ENCODE data around the gene SYT1.
"Not testable (repeated sequence)": the region's sequence is repeated elsewhere in the genome, so short reads cannot be mapped to it uniquely, and the experiment has no call there.

Gene SYT1

DNA sequence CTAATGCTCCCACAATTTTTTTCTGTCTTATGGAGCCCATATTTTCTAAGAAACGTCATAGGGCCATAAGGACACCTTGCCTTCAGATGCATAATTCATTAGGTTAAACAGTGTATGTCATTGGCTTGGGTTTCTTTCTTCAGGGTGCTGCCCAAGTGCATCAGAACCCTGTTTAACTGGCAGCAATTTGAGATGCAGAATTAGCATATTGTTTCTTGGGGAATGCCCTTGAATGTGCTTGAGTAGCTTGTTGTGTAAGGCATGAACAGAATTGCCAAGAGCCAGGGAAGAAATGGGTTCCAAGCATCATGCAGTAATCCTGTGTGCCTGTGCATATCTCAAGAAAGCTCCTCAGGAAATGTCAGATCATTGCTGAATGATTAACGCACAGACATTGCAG lies 277.2 kb downstream of the SYT1 start:
- no peak for DNase-seq (ENCODE audit: low read depth)

DNA sequence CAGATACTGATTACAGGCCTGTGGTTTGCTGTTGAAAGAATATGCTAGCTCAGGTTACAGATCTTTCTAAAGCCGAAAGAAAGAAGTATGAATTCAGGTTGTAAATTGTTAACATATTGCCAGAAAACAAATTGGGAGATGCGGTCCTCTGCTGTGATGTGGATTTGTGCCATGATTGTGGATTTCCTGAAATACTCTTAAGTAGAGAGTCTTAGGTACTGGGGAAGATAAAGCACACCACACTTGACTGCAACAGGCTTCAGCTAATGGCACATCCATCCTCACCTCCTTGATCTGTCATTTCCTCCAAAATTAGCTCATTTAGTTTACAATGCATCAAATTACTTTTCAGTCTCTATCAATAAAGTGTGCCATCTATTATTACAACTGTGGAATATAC lies 279.2 kb downstream of the SYT1 start:
- DNase-seq (ENCODE audit: low read depth), result no peak

DNA sequence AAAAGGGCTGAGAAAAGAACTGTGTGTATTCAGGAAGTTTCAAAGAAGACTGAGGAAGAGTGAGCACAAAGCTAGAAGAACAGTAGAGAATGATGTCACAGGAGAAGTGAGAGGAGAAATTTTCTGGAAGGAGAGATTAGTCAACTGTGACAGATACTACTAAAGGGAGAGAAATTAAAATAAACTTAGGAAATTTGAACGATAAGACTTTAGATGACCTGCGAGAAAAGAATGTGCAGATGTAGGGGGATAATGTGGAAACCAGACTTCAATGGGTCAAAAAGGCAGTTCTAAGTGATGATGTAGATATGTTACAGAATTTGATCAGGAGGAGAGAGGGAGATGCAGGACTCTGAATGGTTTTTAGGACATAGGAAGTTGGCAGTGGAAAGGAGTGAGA lies 287.4 kb downstream of the SYT1 start:
- DNase-seq (ENCODE audit: low read depth), result no peak

DNA sequence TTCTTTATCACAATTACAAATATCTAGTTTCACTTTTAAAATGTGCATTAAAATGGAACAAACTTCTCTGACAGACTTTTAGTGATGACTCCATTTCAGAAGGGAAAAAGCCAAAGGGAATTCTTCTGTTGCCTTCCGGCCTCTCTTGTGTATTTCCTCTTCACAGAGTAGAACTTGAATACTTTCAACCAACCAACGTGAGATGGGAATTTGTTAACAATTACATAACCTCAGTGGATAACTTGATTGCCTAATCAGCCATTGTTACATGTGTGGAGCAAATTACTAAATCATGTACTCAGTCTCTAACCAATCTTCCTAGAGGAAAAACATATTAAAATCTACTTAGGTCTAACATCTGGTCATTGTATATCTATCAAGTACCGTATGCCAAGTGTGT lies 291.1 kb downstream of the SYT1 start:
- DNase-seq (ENCODE audit: low read depth), result no peak

DNA sequence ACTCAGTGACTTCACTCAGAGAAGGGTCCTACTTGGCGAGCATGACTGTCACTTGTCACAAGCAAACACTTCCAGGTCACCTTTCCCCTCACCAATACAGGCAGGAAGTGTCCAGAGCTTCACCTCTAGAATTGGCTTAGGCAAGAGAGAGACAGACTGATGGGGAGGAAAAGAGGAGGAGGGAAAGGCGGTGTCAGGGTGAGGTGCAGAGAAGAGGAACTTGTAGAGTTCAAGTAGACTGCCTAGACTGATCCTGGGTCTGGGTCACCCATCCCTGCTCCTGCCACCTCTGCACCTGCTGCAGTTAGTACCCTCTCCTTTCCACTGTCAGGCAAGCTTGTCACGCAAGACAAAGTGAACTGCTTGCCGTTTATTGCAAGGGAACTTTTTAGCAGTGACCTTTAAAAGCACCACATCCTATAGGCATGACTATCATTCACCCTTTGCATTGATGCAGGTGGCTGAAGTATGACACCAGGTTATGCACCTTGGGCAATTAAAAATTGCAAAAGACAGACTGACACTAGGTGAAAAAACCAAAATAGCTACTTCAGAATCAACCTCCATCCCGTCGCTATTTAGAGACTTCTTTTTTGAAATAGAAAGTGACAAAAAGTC lies 292.4 kb downstream of the SYT1 start:
- DNase-seq (ENCODE audit: low read depth), result no peak

DNA sequence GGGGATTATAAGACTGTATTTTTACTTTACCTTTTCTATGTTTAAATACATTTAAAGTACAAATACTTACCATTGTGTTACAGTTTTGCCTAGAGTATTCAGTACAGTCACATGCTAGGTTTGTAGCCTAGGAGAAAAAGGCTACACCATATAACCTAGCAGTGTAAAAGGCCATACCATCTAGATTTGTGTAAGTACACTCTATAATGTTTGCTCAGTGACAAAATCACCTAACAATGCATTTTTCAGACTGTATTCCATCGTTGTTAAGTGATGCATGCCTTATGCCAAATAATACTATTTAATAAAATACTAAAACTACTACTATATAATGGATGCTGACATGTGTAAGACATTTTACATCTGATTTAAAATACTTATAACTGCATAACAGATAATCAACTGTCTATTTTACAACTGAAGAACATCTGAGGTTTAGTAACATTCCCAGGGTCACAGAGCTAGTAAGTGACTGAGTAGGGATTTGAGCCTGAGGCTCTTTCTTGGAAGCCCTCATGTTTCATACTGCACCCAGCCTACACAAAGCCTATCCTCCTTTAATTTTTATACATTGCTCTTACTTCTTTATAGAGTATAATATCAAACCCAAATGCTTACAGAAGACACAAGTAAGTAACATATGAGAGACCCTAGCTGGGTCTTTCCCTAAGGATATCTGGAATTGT lies 296.8 kb downstream of the SYT1 start:
- no peak for DNase-seq (ENCODE audit: low read depth)

DNA sequence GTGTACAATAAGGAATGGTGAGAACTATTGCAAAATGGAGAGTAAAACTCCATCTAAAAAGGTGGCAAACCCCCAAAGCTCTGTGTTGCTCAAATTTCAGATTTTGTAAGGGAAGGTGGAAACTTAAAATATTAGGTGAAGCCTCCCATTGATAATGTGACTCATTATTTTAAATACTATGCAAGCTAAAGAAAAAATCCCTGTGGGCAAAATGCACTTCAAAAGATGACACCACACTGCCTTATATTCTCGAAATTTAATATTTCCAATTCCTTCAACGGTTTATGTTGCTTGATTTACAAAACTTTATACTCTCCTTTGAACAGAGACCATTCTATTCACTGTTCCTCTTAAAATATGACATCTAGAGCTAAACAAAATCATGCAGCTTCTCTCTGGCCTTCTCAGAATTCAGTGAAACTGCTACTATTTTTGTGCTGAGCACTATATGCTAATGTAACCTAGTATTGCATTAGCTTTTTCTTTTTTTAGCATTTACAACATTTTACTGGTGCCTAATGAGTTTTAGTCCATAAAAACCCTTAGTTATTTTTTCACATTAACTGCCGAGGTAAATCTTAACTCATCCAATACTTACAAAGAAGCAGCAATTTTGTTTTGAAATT lies 297.7 kb downstream of the SYT1 start:
- no peak for DNase-seq (ENCODE audit: low read depth)

DNA sequence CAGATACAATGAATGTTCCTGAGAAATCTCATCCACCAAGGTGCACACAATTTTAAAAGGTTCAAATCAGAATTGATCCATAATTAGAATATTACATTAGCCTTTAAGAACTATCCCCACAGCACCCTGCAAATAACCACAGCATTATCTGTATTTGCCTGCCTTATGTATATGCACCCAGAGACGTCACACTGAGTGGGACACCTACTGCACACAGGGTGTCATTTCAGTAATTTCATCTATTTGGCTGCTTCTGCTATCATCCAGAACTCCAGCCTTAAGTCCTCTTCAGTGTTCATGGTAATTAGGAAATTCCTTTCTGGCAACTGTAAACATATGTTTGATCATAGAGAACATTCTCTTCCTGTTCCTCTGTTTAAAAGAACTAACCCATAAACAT lies 298.4 kb downstream of the SYT1 start:
- DNase-seq (ENCODE audit: low read depth), result no peak

DNA sequence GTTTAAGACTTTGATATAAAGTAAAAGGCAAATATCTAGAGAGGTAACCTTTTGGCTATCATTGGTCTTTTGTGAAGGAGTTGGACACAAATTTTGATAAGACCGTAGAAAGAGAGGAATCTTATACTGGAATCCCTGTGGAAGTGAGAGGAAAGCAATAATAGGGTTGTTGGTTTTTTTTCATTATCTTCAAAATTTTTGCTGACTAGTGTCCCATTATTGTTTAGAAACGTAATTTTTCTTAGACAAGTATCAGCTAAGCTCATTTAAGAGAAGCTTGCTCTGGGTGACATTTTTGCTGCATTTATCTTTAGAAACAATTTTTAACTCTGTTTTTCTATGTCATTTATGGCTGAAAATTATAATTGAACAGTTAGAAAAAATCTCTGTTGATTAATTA lies 300.3 kb downstream of the SYT1 start:
- no peak for DNase-seq (ENCODE audit: low read depth)

DNA sequence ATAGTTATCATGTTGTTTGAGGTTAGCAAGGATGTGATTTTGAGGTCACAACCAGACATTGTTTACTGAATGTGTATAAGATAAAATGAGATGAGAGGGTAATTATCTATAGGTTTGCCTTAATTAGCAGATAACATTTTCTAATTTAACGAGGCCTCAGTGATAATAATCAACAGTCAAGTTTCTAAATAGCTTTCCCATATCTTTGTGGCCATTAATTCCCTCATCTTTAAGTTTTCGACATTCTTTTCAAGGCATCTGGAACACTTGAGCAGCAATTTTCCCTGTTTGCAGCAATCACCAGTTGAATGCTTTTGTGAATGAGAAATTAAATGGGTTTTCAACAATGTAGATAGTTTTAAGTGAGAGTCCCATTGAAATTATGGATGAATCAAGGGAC lies 304.1 kb downstream of the SYT1 start:
- DNase-seq (ENCODE audit: low read depth), result no peak

DNA sequence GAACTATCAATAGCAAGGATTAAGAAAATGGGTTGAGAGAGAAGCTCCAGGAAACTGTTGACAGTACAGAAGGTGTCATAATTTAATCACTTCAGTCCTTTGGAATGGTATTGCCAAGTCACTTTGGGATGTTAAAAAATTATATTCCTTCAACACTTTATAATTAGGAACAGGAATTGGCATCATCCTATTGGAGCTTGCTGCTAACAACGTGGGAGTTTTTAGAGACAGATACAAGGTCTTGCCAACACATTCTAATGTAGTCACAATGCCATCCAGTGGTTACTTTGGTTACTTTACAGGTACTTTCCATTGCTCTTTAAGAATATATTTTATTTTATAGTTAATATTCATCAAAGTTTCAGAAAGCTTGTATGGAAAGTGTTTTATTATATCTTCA lies 310.1 kb downstream of the SYT1 start:
- DNase-seq (ENCODE audit: low read depth), result no peak

DNA sequence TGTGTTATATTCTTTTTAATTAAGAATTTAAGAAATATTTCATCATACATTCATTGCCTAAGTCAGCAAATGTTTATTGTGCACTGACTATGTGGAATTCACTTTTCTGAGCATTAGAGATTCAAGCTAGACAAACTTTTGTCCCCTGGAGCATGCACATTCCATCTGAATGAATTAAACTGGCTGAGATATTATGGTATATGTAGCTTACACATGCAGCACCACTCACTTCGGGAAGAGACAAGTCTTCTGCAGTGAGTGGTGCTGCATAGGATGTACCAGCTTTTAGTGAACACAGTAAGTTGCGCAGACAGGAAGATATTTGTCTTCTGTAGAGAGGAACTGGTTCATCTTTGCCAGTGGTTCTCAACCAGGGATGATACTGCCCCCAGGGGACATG lies 318.4 kb downstream of the SYT1 start:
- no peak for DNase-seq (ENCODE audit: low read depth)

DNA sequence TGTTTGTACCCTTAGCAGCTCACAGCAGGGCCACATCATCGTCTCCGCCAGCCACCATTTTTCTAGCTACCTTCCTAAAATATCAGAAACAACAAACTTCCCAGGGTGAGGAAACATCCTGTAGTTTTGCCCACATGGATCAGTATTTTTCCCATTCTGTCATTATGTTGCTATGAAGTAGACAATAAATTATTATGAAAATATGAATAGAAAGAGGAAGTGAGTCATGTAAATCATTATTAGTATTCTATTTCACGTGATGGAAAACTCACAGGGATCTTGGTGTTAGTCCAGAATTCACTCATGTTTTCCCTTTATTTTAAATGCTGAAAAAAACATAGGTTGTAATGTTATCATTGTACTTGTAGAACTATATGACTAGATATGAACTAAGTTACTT lies 319.4 kb downstream of the SYT1 start:
- no peak for DNase-seq (ENCODE audit: low read depth)

DNA sequence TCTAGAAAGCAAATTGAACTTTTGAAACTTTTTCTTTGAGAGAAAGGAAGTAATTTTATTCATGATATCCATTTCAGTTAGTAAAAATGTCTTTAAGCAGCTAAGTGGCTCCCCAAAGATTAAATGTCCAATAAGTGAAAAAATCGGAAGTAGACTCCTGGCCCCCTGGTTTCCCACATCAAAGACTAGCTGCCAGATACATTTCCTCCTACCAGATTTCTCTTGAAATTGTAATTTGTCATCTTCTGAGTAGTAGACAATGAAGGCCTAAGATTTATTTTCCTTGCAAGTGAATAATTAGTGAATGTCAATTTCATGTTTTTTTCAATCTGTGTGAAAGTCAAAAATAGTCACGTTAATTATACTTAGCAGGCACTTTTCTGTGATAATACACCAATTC lies 321.9 kb downstream of the SYT1 start:
- no peak for DNase-seq (ENCODE audit: low read depth)

DNA sequence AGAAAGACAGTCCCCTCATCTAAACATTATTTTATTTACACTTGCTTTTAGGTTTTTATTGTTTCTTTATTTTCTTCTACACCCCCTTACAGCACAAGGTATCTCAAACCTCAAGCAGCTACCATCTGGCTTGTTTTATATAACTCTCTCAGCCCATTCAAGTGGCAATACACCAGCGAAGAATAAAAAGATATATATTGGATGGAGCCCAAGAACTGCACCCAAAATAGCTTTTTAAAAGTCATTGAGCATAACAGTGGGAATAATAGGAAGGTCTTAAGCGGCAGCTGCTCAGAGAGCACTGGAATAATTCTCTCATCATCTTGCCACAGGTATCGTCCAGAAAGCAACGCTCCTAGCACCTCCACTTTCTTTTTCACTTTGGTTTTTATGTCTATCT lies 322.5 kb downstream of the SYT1 start:
- no peak for DNase-seq (ENCODE audit: low read depth)

DNA sequence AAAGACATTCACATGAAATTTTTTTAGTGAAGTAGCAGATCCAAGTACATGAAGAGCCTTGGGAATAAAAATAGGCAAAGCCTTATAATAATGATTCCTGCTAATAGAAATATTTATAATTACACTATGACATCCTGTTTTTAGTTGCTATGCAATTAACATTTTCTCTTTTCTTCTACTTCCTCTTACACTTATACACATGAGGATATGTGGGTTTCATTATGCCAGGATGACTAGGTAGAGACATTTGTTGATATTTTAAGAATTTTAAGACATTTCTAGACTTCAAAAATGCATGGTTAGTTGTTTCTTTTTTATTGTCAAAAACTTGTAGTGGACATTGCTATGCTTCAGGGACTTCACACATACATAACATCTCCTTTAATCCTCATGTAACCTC lies 326.8 kb downstream of the SYT1 start:
- no peak for DNase-seq (ENCODE audit: low read depth)

DNA sequence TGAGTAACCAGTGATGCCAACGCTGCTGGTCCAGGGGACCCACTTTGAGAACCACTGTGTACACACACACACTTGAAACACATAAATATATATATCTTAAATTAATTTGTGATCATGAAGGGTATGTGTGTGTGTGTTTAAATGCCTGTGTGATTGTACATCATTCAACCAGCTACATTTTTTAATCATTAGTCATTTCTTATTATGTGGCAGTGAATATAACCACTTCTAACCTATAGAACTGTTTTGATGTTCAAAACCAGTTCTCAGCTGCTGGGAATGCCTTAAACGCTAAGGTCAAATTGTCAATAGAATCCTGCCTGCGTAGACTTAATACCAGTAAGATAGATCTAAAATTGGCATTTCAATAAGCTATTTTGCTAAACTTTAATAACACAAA lies 330.0 kb downstream of the SYT1 start:
- no peak for DNase-seq (ENCODE audit: low read depth)

DNA sequence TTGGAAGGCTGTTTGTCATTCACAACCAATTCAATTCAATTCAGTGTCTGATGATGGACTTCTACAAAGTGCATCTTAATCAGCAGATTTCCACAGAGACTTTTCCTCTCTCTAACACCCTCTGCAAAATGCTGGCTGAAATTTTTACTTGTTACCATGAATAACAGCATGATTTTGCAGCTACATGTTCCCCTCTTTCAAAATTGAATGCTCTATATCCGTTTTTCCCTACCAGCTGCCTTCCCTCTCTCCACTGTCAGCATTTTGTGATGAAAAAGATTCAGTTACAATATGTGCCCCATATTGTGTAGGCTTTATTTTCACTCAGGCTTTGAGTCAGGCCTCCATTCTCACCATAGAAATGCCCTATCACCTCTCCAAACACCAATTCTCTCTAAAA lies 334.6 kb downstream of the SYT1 start:
- DNase-seq (ENCODE audit: low read depth), result no peak

DNA sequence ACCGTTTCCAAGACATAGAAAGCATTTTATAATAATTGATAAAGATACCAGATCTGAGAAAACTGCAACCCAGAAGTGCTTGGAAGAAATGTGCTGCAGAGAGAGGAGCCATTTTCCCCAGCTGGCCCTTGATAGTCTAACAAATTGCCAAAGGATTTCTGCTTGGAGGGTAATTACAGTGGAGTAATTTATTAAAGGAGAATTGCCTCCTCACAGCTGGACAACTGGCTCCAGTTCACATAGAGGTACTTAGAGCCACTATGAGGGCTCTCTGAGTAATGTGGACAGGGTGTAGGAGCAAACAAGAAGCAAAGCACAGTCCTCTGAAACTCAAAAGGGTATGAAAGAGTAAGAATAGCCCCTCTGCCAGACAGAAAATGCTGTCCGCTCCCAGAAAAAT lies 335.6 kb downstream of the SYT1 start:
- no peak for DNase-seq (ENCODE audit: low read depth)

DNA sequence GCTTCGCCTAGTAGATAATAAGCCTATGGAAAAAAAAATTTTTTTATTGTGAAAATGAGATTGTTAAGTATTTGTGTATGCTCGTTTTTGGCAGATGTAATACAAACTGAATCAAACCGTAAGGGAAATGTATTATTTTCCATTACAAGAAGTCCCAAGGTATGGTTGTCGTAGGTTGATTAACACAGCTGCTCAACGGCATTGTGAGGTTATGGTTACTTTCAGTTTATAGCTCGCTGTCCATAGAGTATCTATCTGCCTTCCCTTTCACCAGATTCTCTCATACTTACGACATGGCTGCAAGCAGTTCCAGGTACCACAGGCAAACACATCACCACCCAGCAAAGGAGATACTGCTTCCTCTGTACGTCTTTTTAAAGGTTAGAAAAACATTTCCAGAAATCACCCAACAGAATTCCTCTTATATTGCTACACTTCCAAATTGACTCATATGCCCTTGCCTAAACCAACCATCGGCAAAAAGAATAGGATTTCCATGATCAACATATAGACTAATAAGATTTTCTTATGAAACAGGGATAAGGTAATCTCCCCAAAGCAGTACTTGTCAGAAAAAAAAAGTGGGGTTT lies 338.6 kb downstream of the SYT1 start:
- no peak for DNase-seq (ENCODE audit: low read depth)

DNA sequence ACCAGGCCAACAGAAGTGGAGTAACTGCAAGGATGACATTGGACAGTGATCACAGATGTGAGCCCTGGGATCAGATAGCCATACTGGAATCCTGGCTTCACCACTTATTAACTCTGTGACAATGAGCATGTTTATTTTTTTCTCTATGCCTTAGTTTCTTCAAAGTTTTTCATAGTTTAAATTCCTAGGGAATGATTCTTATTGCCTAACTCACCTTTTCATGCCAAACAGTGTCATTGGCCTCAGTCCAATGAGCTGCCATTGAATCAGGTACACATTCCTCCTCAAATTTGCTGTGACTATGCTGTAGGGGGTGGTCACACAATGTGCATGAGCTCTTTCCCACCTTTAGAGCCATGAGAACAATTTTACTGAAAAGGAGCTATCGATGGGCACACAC lies 342.3 kb downstream of the SYT1 start:
- DNase-seq (ENCODE audit: low read depth), result no peak

DNA sequence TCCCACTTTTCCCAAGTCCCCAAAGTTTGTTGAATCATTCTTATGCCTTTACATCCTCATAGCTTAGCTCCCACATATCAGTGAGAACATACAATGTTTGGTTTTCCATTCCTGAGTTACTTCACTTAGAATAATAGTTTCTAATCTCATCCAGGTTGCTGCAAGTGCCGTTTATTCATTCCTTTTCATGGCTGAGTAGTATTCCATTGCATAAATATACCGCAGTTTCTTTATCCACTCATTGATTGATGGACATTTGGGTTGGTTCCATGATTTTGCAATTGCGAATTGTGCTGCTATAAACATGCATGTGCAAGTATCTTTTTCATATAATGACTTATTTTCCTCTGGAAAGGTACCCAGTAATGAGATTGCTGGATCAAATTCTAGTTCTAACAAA lies 345.8 kb downstream of the SYT1 start:
- not testable (repeated sequence) for DNase-seq (ENCODE audit: low read depth)

DNA sequence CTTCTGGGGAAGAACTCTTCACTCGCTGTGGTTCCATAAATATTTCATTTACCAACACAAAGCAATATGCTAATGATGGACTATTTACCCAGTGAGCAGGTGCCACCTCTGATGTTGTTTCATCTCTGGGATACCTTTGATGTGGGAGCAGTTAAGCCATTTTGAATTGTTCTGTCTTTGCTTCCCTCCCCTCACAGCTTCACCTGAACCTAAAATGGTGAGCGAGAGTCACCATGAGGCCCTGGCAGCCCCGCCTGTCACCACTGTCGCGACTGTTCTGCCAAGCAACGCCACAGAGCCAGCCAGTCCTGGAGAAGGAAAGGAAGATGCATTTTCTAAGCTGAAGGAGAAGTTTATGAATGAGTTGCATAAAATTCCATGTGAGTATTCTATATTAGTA lies 352.7 kb downstream of the SYT1 start:
- no peak for DNase-seq (ENCODE audit: low read depth)

DNA sequence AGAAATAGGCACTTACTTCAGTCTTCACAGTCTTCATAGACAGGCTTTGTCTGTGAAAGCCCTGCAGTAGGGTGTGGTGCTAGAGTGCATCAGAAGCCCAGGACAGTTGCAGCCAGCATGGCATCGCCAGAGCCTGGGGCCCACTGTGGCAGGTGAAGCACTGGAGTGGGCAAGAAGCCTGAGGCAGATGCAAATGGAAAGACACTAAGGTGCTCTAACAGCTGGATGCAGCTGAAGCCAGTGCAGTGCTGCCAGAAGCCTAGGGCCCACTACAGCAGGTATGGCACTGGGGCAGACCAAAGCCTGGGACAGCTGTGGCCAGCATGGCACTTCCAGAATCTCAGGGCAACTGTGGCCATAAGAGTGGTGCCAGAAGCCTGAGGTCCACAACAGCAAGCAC lies 358.6 kb downstream of the SYT1 start:
- DNase-seq (ENCODE audit: low read depth), result no peak

Measured in activated T-cell treated with anti-CD3 and anti-CD28 coated beads for 1 hour (primary cell).